Vagina (tissue), 2 donors: Measurements from ENCODE around the gene AGBL4. TPM values are rescaled to one million over a fixed set of nuclear protein-coding genes. Genes with fewer than 3 reads are reported as not detected.

Experiments used
- DNase-seq, 2 donors: peaks; one replicate each; pipeline ENCODE4 v3.0.0-alpha.2; 2017; ENCODE audit errors: extremely low spot score in 2 of 2
- H3K27ac ChIP-seq: fragments of 200-600 bp; sonication (generic); one replicate; pipeline ENCODE4 v1.5.1; 2019
- H3K27me3 ChIP-seq: fragments of 200-600 bp; sonication (generic); one replicate; pipeline ENCODE4 v1.5.1; 2019
- H3K36me3 ChIP-seq, 2 donors: fragments of 200-600 bp; sonication (generic); one replicate each; pipeline ENCODE4 v1.5.1; 2017 to 2019
- H3K4me1 ChIP-seq: fragments of 200-600 bp; sonication (generic); one replicate; pipeline ENCODE4 v1.5.1; 2019
- H3K4me3 ChIP-seq, 2 donors: fragments of 200-600 bp; sonication (generic); 1 replicate in 1 of 2; 2 replicates in 1 of 2; pipeline ENCODE4 v1.5.1; 2016 to 2019
- H3K9me3 ChIP-seq: fragments of 200-600 bp; sonication (generic); one replicate; pipeline ENCODE4 v1.5.1; 2019
- CTCF ChIP-seq, 3 experiments: fragments of 450-650 bp in 2 of 3; fragments of 200-600 bp in 1 of 3; sonication (generic) in 1 of 3; IDR thresholded peaks; one replicate each; pipeline ENCODE4 v1.5.1; 2017 to 2019; ENCODE audit warnings: antibody characterized with exemption in 3 of 3, mild to moderate bottlenecking in 2 of 3, moderate library complexity in 2 of 3
- POLR2A ChIP-seq, 2 donors: fragments of 450-650 bp; IDR thresholded peaks; one replicate each; pipeline ENCODE4 v1.6.1; 2017; ENCODE audit warnings: antibody characterized with exemption in 2 of 2, mild to moderate bottlenecking in 2 of 2, moderate library complexity in 2 of 2
- POLR2AphosphoS5 ChIP-seq, 2 donors: sonication (generic); formaldehyde crosslinking; IDR thresholded peaks; one replicate each; pipeline ENCODE4 v1.9.0; 2017; ENCODE audit warnings: antibody characterized with exemption in 2 of 2, mild to moderate bottlenecking in 2 of 2, low read depth in 1 of 2; ENCODE audit not compliant: insufficient read depth in 1 of 2
- intact Hi-C: fragments of 100-400 bp; cut with DNase I; formaldehyde crosslinking; loops from one replicate; pipeline ENCODE4 v1.15.1; 2023
- total RNA-seq: library from RNA; depleted of rRNA; stranded (reverse); fragments of >200 nt; gene quantifications from one replicate; pipeline ENCODE4 v1.2.3, GENCODE V29; 2016

The AGBL4 gene
- total RNA-seq, 1 donor from 2014 or later: not detected

GRCh38 chr1:48793863-48794262, 1229.9 kb downstream of the AGBL4 start:
- Histone ChIP-seq H3K27ac (no peak overlapping the region), H3K4me1 (peaks cover 11% of the 10 kb centered on the region), H3K4me3 (no peak overlapping the region), H3K36me3 (no peaks in the 10 kb centered on the region), H3K27me3 (no peaks in the 10 kb centered on the region), H3K9me3 (no peaks in the 10 kb centered on the region)
- intact Hi-C loops: no loop called here
- DNase-seq: no peak
- TF ChIP-seq POLR2A (IDR thresholded peaks at IDR 0.05): no peak

- Histone ChIP-seq H3K27me3 (no peaks in the 10 kb centered on the region), H3K36me3 (no peaks in the 10 kb centered on the region), H3K27ac (no peak overlapping the region), H3K9me3 (no peaks in the 10 kb centered on the region), H3K4me3 (no peak overlapping the region), H3K4me1 (peaks cover 11% of the 10 kb centered on the region)
- intact Hi-C loops: no loop called here
- TF ChIP-seq POLR2AphosphoS5 (IDR thresholded peaks at IDR 0.05; ENCODE audit: insufficient read depth in 1 of 2, low read depth in 1 of 2) (no peak), POLR2A (IDR thresholded peaks at IDR 0.05) (no peak), CTCF (IDR thresholded peaks at IDR 0.05) (no peak)
- no peak for DNase-seq
These were observed 1230.8 kb downstream of the AGBL4 start for GRCh38 chr1:48792961-48793360.

- H3K27me3 ChIP-seq: no peaks in the 10 kb centered on the region
- no peak overlapping the region for H3K27ac ChIP-seq
- no peak overlapping the region for H3K4me3 ChIP-seq
- intact Hi-C loops: no loop called here
- no peaks in the 10 kb centered on the region for H3K9me3 ChIP-seq
- no peaks in the 10 kb centered on the region for H3K36me3 ChIP-seq
- H3K4me1 ChIP-seq: peaks cover 11% of the 10 kb centered on the region
- TF ChIP-seq POLR2AphosphoS5 (IDR thresholded peaks at IDR 0.05; ENCODE audit: insufficient read depth in 1 of 2, low read depth in 1 of 2) (no peak), POLR2A (IDR thresholded peaks at IDR 0.05) (no peak), CTCF (IDR thresholded peaks at IDR 0.05) (no peak)
- no peak for DNase-seq
These were observed 1233.4 kb downstream of the AGBL4 start for GRCh38 chr1:48790397-48790796.

GRCh38 chr1:48789903-48790302, 1233.9 kb downstream of the AGBL4 start:
- Histone ChIP-seq H3K36me3 (no peaks in the 10 kb centered on the region), H3K4me1 (peaks cover 11% of the 10 kb centered on the region), H3K27ac (no peak overlapping the region), H3K4me3 (no peak overlapping the region), H3K27me3 (no peaks in the 10 kb centered on the region), H3K9me3 (no peaks in the 10 kb centered on the region)
- intact Hi-C loops: no loop called here
- TF ChIP-seq POLR2A (IDR thresholded peaks at IDR 0.05) (no peak), CTCF (IDR thresholded peaks at IDR 0.05) (no peak), POLR2AphosphoS5 (IDR thresholded peaks at IDR 0.05; ENCODE audit: insufficient read depth in 1 of 2, low read depth in 1 of 2) (no peak)
- DNase-seq: no peak

GRCh38 chr1:48785869-48786268, 1237.9 kb downstream of the AGBL4 start:
- no peaks in the 10 kb centered on the region for H3K27me3 ChIP-seq

More at GRCh38 chr1:48785869-48786268, 1237.9 kb downstream of the AGBL4 start:
- H3K36me3 ChIP-seq: no peaks in the 10 kb centered on the region
- H3K9me3 ChIP-seq: no peaks in the 10 kb centered on the region
- DNase-seq: no peak
- intact Hi-C loops: no loop called here
- TF ChIP-seq CTCF (IDR thresholded peaks at IDR 0.05): no peak
- no peak for TF ChIP-seq POLR2A (IDR thresholded peaks at IDR 0.05)
- TF ChIP-seq POLR2AphosphoS5 (IDR thresholded peaks at IDR 0.05; ENCODE audit: insufficient read depth in 1 of 2, low read depth in 1 of 2): no peak
- H3K4me1 ChIP-seq: peaks cover 11% of the 10 kb centered on the region
- no peak overlapping the region for H3K4me3 ChIP-seq
- H3K27ac ChIP-seq: no peak overlapping the region
